ENCODE measurements around the gene C1QL4.

DNA sequence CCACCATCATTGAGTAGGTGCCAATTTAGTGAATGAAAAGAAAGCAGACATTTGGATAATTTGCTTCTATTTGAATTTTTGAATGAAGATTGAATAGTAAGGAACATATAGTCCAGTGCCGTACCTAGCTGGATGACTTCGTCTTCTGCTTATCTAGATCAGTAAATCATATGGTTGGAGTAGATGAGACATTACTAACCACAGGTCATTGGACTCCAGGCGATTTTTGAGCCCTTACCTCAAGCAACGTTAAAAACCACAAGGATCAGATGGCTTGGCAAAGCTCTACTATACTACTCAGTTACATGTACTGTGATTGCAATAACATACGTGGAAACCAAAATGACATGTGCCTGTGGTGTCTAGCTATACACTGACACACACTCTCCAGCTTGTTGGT lies 28.6 kb upstream of the C1QL4 start:
- TF ChIP-seq, protein P1, sequence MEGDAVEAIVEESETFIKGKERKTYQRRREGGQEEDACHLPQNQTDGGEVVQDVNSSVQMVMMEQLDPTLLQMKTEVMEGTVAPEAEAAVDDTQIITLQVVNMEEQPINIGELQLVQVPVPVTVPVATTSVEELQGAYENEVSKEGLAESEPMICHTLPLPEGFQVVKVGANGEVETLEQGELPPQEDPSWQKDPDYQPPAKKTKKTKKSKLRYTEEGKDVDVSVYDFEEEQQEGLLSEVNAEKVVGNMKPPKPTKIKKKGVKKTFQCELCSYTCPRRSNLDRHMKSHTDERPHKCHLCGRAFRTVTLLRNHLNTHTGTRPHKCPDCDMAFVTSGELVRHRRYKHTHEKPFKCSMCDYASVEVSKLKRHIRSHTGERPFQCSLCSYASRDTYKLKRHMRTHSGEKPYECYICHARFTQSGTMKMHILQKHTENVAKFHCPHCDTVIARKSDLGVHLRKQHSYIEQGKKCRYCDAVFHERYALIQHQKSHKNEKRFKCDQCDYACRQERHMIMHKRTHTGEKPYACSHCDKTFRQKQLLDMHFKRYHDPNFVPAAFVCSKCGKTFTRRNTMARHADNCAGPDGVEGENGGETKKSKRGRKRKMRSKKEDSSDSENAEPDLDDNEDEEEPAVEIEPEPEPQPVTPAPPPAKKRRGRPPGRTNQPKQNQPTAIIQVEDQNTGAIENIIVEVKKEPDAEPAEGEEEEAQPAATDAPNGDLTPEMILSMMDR (conservative IDR thresholded peaks at IDR 0.05 in 1 of 2, IDR thresholded peaks at IDR 0.05 in 1 of 2; ENCODE audit: extremely low read depth in 1 of 2, insufficient read depth in 1 of 2, low read depth in 1 of 2, low read length in 2 of 2) = no peak
- no peak for TF ChIP-seq EZH2 (IDR thresholded peaks at IDR 0.05; ENCODE audit: borderline replicate concordance, low read length)
